Kidney (tissue), 14 donors: ENCODE results near the gene MAN2A2. TPM values are rescaled to one million over a fixed set of nuclear protein-coding genes. Genes with fewer than 3 reads are reported as not detected.

ENCODE experiments used
- DNase-seq, 5 donors: peaks; one replicate each; pipeline ENCODE4 v3.0.0-alpha.2; 2013 to 2020
- FAIRE-seq: peaks from 2 replicates; lab custom pipeline; 2012; peaks lifted over from hg19 to GRCh38; lab: Jason Lieb, UNC
- H3K27ac ChIP-seq, 2 donors: one replicate each; pipeline ENCODE4 v1.7.0; 2013; ENCODE audit warnings: low read depth in 2 of 2, low read length in 2 of 2, inconsistent platforms in 1 of 2
- H3K27me3 ChIP-seq: one replicate; pipeline ENCODE4 v1.7.1; 2013; ENCODE audit warnings: low read length, inconsistent platforms; ENCODE audit not compliant: control insufficient read depth, insufficient read depth
- H3K36me3 ChIP-seq, 3 donors: one replicate each; pipeline versions ENCODE4 v1.7.0 to v1.7.1; 2013; ENCODE audit warnings: low read length in 3 of 3, control low read depth in 1 of 3, inconsistent platforms in 1 of 3; ENCODE audit not compliant: insufficient read depth in 3 of 3, control insufficient read depth in 2 of 3
- H3K4me1 ChIP-seq, 3 donors: one replicate each; pipeline versions ENCODE4 v1.7.0 to v1.7.1; 2013; ENCODE audit warnings: low read length in 3 of 3, inconsistent platforms in 1 of 3, low read depth in 1 of 3; ENCODE audit not compliant: control insufficient read depth in 2 of 3, insufficient read depth in 2 of 3
- H3K4me3 ChIP-seq, 3 donors: one replicate each; pipeline versions ENCODE4 v1.7.0 to v1.8.1; 2013; ENCODE audit warnings: low read length in 3 of 3, control low read depth in 1 of 3, inconsistent platforms in 1 of 3
- H3K9ac ChIP-seq, 3 donors: one replicate each; pipeline versions ENCODE4 v1.7.0 to v1.7.1; 2013; ENCODE audit warnings: low read length in 3 of 3, control low read depth in 1 of 3, inconsistent platforms in 1 of 3
- H3K9me3 ChIP-seq, 3 donors: one replicate each; pipeline versions ENCODE4 v1.7.0 to v1.7.1; 2013; ENCODE audit warnings: low read length in 3 of 3, control low read depth in 1 of 3, inconsistent platforms in 1 of 3; ENCODE audit not compliant: control insufficient read depth in 2 of 3, insufficient read depth in 1 of 3
- intact Hi-C: fragments of 100-400 bp; cut with DNase I; formaldehyde crosslinking; loops from one replicate; pipeline ENCODE4 v1.11.1; 2022
- polyA plus RNA-seq: library from polyadenylated mRNA; stranded (reverse); fragments of 350-450 nt; fragmentation: Illumina TruSeq; extraction: RNeasy Lipid Tissue Mini Kit (QIAGEN cat#74804); gene quantifications from one replicate; pipeline ENCODE4 v1.2.3, GENCODE V29; 2014; ENCODE audit warnings: low read depth, low replicate concordance; ENCODE audit not compliant: insufficient read depth
- total RNA-seq: library from RNA; stranded (reverse); fragmentation: NEBNext Ultra II Directional; extraction: Animal tissue kit (Norgen Biotek cat#: 25700); gene quantifications from one replicate; pipeline ENCODE4 v1.2.1, GENCODE V29; 2021
- TF ChIP-seq, protein P1 (sequence below): IDR thresholded peaks from 3 replicates; pipeline ENCODE4 v1.5.1; 2012; ENCODE audit warnings: mild to moderate bottlenecking, moderate library complexity, borderline replicate concordance; ENCODE audit not compliant: insufficient read depth; ENCODE audit errors: extremely low read depth
- donor health status: control.
- donor health status: control.
- donor health status: control.
- donor health status: control.
- donor health status: control.
- donor health status: DM: yes; HTN: yes; CAD: no.
- donor health status: Normal renal cell carcinoma (clear cell type).

MAN2A2 gene
- total and polyA plus RNA-seq, 2 donors from 2014 or later, result 11.4 to 56.3 TPM

DNA sequence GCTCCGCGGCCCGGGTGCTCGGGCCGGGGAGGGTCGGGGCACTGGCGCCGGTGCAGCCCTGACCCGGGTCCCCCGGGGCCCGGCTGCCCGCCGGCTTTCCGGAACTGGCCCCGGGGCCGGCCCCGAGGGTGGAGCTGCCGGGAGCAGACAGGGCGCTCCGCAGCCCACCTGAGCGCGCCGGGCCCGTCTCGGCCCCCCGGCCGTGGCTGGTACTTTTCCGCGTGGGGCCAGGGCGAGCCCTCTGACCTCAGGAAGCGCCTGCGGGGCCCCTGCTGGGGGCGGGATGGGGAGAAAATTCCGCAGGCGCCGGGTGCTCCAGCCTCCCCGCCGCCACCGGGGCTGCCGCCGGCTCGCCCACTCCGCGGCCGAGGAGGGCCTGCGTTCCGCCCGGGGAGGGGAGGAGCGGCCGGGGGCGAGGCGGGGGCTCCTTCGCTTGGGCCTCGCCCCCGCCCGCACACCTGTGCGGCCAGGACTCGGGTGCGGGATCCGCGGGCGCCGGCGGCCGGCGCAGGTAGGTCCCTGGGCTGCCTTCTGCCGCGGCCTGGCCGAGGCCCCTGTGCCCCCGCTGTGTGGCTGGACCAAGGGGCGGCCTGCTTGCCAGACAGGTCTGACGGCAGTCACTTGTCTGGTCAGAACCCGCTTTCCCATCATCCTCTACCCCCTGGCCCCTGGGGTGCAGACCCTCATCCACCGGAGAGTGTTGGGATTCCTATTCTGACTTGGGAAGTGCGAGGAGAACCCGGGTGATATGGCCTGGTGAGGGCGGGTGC, 31.2 kb upstream of the MAN2A2 start:
- H3K36me3 ChIP-seq, result peaks cover 2 to 8% (median 4%) of the 10 kb centered on the region in 3 donors
- H3K9me3 ChIP-seq, result no peaks in the 10 kb centered on the region
- H3K4me1 ChIP-seq, result peaks cover 0 to 24% (median 13%) of the 10 kb centered on the region in 3 donors
- intact Hi-C loops, result no loop called here
- H3K4me3 ChIP-seq, result peak overlapping the region; percentile 40 to 62 (median 59)
- FAIRE-seq, result no peak
- TF ChIP-seq, protein P1, sequence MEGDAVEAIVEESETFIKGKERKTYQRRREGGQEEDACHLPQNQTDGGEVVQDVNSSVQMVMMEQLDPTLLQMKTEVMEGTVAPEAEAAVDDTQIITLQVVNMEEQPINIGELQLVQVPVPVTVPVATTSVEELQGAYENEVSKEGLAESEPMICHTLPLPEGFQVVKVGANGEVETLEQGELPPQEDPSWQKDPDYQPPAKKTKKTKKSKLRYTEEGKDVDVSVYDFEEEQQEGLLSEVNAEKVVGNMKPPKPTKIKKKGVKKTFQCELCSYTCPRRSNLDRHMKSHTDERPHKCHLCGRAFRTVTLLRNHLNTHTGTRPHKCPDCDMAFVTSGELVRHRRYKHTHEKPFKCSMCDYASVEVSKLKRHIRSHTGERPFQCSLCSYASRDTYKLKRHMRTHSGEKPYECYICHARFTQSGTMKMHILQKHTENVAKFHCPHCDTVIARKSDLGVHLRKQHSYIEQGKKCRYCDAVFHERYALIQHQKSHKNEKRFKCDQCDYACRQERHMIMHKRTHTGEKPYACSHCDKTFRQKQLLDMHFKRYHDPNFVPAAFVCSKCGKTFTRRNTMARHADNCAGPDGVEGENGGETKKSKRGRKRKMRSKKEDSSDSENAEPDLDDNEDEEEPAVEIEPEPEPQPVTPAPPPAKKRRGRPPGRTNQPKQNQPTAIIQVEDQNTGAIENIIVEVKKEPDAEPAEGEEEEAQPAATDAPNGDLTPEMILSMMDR, result no peak
- H3K9ac ChIP-seq, result peak overlapping the region in 2 of 3 donors; percentile 74 to 80
- H3K27me3 ChIP-seq, result no peaks in the 10 kb centered on the region
- DNase-seq, result peak in 3 of 5 donors; percentile 17 to 60 (median 53)
- peak overlapping the region; percentile 56 to 63 for H3K27ac ChIP-seq

DNA sequence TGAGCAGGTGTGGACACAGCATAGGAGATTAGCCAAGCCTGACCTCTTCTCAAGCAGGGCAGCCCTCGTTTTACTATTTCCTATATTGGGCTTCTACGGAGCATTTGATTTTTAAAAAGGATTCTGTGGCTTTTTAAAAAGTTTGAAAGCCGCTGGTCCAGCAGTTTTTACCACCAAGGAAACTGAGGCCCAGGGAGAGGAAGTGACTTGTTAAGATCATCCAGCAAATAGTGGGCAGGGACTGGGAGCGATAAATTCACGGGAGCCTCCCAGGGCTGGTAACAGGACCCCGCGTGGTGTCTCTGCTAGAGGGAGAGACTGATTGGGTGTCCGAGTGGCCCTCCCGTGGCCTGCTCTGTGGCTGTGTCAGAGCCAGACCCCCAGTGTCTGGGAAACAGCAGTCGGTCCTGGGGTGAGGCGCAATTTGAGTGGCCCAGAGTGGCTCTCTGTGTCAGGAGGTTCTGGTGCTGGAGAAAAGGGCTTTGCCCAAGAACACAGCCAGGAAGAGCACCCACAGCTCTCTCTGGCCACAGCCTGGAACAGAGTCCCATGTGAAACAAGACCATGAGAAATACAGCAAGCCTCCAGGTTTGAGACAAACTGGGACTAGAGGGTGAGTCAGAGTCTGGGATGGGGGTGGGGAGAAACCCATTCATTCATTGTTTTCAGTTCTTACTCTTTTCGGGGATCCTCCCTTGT, 30.5 kb upstream of the MAN2A2 start:
- no peaks in the 10 kb centered on the region for H3K9me3 ChIP-seq
- H3K27me3 ChIP-seq, result no peaks in the 10 kb centered on the region
- DNase-seq (peak in 2 of 5 donors; percentile 36 to 48), FAIRE-seq (no peak)
- H3K9ac ChIP-seq, result peak overlapping the region in 2 of 3 donors; percentile 74 to 80
- intact Hi-C loops, result no loop called here
- H3K4me1 ChIP-seq, result peaks cover 0 to 24% (median 13%) of the 10 kb centered on the region in 3 donors
- H3K4me3 ChIP-seq, result peak overlapping the region; percentile 40 to 62 (median 59)
- H3K36me3 ChIP-seq, result peaks cover 2 to 15% (median 8%) of the 10 kb centered on the region in 3 donors
- TF ChIP-seq, protein P1, result no peak
- H3K27ac ChIP-seq, result peak overlapping the region; percentile 56 to 63

DNA sequence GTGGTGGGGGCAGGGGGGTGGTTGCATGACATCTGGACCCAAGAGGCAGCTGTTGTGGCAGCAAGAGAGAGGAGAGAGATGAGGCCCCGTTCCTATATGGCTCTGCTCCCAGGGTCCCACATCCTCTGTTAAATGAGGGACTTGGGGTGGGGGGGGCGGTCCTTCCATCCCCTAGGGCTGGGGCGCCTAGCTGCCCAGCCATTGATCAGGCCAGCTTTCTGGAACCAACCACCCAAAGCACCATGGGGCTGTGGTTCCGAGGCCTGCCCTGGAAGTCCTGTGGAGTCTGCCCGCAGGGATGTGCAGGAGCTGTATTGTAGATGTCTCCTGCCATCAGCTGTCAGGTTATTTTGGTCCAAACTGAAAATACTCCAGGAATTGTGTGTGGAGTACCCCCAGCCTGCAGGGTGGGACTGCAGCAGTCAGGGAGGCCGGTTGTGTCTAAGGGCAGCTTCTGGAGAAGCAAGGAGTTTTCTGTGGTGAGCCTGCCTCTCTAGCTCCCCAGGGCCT, 29.6 kb upstream of the MAN2A2 start:
- Histone ChIP-seq H3K4me3 (peak overlapping the region in 1 of 3 donors; percentile 62), H3K36me3 (peaks cover 2 to 21% (median 13%) of the 10 kb centered on the region in 3 donors), H3K9me3 (no peaks in the 10 kb centered on the region), H3K27me3 (no peaks in the 10 kb centered on the region), H3K27ac (peak overlapping the region in 1 of 2 donors; percentile 41), H3K4me1 (peaks cover 0 to 24% (median 13%) of the 10 kb centered on the region in 3 donors), H3K9ac (peak overlapping the region in 1 of 3 donors; percentile 18)
- TF ChIP-seq, protein P1, result no peak
- no peak for DNase-seq
- intact Hi-C loops, result no loop called here
- no peak for FAIRE-seq
